GM21576 (cell line): ENCODE data around the gene CEMIP.

Source experiments
- ATAC-seq: cut with Tn5 transposase; IDR thresholded peaks from one replicate; pipeline ENCODE4 v1.9.1; 2021; ENCODE audit warnings: mild to moderate bottlenecking, moderate library complexity; ENCODE audit not compliant: unreplicated experiment

The CEMIP gene

DNA sequence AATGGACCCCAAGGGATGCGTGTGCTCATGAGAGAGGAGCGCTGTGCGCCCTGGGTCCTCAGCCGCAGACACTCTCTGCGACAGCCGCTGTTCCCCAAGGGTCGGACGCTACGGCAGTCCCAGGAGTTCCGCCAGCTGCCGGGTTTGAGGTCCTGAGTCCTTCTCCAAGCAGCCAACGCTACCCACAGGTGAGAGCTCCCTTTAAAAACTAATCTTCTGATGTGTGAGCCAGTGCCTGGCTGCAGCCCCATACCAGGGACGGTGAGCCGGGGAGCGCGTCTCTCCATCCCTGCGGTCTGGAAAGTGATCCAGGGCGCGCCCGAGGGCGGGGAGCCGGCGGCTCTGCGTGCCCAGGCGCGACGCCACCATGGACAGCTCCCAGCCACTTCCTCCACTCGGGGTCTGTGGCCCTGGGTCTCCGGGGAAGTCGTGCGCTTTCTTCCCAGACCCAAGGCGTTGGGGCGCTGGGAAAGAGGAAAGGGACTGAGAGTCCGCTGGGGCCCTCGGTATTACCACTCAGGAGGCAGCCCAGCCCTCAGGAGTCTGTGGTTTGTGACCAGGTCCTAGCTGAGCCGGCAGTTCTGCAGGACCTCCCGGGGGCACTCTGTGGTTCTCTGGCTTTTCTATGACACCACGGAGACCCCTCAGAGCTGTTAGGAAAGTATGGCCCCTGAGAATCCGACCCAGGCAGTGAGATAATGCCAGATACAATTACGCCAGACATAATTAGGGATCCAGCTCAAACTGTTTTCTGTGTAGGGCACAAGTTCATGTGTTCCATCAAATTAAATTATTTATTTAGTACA, 1.4 kb downstream of the CEMIP start:
- ATAC-seq, result no peak

DNA sequence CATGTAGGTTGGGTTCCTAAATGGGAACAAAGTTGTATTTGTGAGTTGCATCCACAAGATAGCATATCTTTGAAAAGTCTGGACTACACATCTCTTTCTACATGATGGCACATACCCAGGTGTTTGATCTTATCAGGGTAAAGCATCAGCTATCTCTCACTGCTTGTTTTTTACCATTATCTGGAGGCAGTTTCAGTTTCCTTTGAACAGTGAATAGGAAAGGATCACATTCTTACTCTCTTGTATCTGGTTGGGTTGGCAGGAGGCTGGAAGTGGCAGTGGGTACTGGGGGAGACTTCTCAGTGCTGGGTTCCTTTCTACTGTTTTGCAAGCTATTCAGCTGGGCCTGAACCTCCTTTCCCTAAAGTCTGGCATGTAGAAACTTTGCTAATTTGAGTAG, 4.1 kb downstream of the CEMIP start:
- ATAC-seq, result no peak

DNA sequence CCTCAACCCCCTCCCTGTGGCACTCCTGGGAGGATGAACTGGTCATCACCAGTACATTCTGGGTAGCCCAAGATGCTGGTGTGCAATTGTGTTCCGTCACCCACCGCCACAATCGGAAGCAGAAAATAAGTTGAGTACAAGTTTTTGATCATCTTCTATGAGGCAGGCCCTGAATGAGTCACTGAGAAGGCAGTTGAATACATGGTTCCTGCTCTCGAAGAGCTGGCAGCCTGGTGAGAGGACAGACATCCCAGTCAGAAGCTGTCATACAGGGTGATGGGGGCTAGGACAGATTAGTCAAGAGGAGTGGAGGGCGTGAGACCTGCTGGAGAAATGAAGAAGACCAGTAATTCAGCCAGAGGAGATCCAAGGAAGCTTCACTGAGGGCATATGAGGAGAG, 6.2 kb downstream of the CEMIP start:
- ATAC-seq, result no peak

DNA sequence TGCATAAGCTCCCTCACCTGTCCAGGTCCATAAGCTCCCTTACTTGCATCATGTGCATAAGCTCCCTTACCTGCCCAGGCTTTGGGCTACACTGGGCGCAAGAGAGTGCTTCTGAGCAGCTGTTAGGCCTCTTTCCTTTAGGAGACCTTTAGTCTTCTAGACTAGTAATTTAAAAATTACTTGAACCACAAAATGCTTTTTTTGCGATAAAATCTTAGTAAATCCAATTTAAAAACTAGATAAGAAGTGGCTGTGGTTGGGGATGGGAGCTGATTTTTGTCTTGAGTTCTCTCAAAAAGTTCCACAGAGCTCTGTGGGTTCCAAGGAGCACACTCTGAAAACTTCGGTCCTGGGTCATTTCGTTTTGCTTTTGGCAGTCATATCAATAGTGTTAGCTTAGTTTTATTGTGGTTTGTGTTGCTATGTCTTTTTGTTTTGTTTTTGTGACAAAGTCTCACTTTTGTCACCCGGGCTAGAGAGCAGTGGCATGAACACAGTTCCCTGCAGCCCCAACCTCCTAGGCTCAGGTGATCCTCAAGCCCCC, 6.7 kb downstream of the CEMIP start:
- no peak for ATAC-seq

DNA sequence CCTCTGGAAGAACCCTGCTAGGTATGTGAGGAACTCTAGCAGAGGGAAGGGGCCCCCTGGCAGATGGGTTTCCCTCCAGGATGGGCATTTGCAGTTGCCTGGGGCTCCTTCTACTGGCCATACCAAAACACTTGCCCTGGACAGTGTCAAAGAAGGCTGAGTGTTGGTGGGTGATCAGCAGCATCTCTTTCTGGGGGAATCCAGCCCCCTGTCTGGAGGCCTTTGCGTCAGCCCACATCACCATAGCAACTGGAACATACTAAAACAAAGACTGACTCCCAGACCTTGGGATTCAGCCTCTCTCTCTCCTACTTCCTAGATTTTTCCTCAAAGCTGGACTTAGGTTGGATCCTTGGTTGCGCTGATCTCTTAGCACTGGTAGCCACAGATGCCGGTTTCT, 8.1 kb downstream of the CEMIP start:
- no peak for ATAC-seq

DNA sequence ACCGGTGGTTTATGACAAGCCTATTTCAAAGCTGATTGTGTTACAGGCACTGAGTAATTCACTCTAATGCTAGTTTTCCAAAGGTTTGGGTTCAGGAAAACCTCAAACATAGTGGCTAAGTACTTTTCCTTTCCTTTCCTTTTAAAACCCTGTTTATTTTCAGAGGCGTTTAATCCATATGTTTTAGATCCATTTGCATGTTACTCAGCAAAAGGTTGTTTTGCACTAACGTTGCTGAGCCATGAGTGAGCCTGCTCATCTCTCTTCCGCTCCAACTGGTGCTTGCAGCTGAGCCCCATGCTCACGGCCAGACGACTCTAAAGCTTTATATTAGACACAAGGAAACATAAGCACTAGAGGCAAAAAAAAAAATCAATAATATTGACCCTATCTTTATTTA, 9.4 kb downstream of the CEMIP start:
- ATAC-seq, result no peak

DNA sequence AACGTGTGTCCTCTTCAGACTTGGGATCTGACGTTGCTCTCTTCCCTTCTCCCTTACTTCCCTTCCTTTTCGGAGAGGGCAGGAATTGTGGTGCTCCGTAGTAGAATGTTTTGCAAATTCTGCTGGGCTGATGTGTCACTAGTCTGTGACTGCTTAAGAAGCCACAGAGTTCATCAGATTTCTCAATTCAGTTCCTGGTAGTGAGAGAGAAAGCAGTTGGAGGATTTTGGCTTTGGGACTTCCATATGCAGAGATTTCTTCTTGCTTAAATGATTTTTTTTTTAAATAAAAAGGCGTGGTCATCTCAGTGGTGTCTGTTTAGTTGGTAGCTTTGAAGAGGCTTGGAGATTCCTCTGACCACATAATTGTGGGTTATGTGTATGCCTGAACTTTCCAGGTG, 10.1 kb downstream of the CEMIP start:
- ATAC-seq, result no peak

DNA sequence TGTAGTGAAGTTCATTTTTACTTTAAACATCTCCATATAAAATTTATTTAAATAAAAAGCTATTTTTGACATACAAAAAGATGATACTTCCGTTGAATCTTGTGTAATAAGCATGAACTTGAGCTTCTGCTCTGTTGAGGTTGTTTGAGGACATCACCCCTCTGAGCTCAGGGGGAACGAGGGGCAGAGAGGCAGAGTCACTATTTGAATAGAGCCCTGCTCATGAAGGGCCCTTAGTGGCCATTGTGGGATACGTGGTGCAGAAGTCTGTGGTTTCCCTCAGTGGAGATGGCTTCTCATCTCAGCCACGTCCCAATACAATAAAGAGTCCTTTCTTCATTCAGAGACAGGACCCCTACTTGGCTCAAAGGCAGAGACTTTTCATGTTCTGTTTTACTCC, 10.6 kb downstream of the CEMIP start:
- no peak for ATAC-seq

DNA sequence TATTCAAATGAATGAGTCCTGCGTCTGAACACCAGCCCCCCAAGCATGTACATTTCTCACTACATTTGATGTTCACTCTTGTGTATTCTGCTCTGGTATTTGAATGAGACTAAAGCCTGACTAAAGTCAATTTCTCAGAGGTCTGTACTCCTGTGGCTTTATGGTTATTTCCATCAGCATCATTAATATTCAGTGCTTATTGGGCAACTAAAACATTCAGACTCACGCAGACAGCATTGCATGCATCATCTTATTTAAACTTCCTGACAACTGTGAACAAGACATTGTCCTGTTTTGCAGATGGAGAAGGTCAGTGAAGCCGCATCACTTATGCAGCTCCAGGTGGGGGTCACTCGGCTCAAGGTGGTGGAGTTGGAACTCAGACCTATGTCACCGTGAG, 11.1 kb downstream of the CEMIP start:
- no peak for ATAC-seq

DNA sequence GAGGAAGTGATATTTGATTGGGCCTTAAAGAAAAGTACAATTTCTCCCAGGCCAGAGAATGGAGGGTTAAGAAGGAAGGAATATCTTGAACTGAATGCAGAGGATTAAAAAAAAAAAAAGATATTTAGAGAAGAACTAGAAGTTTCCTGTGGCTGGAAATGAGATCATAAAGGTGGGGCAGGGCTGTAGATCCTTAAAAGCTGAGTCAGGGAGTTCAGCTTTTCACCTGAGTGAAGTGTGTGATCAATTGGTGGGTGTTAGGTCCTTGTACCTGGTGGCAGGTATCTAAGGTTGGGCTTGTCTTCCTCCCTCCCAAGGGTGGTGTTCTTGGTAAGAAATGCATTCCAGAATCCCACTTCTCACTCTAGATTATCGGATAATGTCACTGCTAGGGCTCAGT, 11.8 kb downstream of the CEMIP start:
- ATAC-seq, result no peak

DNA sequence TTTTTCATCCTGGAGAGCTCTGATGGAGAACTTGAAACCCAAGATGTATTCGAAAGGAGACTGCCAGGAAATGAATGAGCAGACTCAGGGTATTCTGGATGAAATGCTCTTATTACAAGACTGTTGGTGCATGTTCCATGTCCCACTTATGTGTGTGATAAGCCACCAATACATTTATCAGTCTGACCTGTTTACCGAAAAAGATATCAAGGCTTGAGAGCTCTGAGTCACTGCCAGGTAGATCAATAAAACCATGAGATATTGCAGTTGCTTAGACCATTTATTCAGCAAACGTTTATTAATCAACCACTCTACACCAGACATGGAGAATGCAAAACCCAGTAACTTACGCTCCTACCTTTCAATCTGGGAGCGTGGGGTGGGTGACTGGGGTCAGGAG, 17.2 kb downstream of the CEMIP start:
- ATAC-seq, result no peak

DNA sequence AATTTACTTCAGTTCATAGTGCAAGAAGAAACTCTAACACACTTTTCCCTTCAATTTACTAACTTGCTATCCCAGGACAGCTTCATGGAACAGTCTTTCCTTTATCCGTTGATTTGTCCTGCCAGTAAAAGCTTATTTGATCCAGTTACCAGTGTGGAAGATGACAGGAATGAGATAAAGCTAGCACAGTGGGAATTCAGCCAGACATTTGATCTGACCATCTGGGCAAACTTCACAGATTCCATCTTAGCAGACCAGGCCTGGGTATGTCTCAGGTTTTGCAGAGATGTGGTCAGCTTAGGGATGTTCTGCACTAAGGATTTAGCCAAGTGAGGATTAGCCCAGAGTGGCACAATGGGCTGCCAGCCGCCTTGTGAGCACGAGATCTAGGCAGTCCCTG, 19.7 kb downstream of the CEMIP start:
- no peak for ATAC-seq

DNA sequence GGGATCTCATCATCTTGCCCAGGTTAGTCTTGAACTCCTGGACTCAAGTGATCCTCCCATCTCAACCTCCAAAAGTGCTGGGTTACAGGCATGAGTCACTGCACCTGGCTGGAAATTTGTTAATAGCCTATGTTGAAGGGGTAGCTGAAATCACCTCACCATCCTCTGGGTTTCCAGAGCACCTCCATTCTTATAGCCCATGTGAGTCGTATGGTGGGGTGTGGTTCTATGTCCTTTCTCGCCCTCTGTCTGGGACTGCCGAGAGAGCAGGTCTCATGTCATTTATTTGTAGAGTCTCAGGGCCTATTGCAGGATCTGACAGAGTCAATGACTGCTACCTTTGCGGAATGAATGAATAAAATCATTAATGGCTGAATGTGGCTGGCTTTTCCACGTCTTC, 20.9 kb downstream of the CEMIP start:
- no peak for ATAC-seq

DNA sequence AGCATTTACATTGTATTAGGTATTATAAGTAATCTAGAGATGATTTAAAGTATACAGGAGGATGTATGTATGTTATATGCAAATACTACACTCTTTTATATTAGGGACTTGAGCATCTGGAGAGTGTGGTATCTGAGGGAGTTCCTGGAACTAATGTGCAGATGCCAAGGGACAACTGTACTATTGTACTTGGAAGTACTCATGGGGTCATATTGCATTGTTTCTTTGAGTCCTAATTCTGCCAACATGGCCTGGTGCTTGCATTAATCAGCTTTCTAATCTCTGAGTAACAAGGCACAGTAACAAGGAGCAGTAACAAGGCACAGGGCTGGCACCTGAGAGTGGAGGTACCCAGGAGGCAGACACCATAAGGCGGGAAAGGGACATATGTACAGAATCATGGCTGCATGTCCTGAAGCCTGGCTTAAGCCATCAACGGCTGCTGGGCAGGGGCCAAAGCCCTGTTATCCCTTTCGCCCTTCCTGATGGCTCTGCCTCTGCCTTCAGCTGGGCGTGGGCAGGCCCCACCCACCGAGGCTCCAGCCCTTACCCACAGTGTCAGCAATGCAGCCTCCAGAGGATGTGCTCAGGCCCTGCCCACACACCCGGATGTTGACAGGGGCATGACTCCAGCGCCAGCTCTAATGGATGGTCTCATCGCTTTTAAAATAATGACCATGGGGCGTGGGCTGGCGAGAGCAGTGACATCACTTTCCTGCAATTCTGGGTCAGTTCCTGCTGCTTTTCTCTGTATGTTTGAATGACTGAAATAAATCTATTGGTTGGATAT, 22.9 kb downstream of the CEMIP start:
- no peak for ATAC-seq

DNA sequence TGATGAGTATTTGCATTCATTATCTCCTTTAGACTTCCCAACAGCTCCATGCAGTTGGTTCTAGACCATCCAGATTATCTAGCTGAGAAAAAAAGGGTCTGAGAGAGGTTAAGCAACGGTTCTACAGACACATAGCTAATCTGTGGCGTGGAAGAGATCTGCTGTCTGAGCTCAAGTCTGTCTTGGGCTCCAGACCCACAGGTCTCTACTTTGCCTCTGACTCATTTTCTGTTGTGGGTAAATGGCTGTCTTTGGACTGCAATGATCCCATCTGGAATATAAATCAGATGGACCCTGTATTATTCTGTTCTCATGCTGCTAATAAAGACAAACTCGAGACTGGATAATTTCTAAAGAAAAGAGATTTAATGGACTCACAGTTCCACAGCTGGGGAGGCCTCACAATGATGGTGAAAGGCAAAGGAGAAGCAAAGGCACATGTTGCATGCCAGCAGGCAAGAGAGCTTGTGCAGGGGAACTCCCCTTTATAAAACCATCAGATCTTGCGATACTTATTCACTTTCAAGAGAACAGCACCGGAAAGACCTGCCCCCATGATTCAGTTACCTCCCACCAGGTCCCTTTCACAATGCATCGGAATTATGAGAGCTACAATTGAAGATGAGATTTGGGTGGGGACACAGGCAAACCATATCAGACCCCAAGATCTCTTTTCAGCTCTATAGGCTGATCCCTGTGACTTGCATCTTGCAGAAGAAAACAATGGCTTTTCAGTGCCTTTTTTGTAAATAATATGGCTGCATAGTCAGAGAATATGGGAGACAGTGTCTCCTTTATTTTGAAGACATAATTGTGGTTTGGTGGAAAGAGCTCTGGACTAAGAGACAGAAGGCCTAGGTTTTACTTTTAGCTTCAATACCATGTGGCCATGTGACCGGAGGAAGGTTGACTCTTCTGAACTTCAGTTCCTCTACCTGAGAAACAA, 24.7 kb downstream of the CEMIP start:
- ATAC-seq, result no peak

DNA sequence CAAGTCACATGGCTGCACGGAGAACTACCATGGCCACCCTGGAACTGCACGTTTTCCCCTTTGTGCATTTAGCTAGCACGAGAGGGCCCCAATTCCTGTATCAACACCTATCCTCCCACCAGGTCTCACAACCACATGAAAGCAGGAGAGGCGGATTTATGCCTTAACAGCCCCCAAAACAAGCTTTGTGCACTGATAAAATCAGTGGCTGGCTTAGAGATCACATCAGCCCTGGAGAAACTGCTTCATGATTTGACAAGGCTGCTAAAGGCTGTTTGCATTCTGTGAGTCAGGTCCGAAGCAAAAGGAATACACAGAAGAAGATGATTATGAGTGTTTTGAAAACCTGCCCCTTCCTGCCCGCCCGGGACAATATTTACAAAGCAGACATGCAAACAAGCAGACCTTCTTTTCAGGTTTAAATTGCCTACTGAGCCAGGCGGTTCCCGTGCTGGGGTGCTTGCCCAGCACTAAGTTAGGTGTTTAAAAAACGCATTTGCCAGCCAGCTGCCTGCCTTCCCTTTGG, 25.9 kb downstream of the CEMIP start:
- ATAC-seq, result no peak

DNA sequence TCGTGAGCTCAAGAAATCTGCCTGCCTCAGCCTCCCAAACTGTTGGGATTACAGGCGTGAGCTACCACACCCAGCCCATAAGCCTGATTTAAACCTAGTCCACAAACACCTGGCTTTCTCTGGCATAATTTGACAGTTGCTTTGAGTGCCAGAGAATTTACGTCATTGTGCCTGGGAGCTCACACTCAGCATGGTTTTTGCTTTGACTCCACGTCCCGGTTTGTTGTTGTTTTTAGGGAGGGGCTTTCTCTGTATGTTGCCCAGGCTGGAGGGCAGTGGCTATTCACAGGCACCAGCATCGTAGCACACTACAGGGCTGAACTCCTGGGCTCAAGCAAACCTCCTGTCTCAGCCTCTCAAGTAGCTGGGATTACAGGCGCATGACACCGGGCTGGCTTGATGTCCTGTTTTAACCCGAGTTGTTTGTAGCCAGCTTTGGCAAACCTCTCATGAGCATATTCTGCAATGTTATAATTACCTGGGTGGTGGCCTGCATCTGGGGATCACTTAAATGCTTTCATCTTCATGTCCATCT, 32.7 kb downstream of the CEMIP start:
- ATAC-seq, result no peak

DNA sequence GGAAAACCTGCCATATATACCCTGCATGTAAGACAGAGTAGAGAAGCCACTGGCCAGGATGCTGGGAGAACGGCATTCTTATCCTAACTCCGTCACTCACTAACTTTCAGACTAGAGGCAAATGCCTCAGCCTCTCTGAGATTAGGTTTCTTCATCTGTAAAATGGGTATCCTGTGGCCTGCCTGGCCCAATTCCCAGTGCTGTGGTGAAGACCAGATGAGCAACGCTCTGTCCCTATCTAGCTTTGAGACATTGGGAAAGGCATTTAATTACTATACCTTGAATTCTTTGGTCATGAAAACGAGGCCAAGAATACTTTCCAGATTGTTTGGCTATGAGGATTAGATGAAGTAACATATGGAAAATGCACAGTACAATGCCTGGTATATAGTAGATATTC, 35.9 kb downstream of the CEMIP start:
- no peak for ATAC-seq

DNA sequence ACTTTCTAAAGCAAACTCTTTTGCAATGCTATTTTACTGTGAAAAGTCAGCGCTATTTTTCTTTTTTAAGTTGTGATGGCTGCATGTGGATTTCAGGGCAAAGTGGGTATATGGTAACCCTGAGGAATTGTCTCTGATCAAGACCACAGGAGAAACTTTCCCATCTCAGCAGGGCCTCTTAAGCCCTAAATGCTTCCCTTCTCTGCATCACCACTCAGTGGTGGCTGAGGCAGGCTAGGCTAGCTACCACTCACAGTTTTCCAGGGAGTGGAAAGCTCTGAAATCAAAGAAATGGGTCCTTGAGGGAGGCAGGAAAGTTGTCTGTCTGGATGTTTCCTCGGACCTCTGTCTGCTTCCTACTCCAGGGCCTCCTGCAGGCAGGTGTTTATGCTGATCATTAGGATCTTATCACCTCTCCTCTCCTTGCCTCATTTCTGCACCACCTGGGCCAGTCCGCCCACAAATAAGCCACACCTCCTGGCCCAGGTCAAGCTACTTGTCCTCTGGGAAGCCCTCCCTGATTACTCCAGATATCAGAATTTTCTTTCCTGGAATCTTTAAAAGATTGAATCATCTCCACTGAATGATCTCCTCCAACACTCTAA, 37.0 kb downstream of the CEMIP start:
- no peak for ATAC-seq

DNA sequence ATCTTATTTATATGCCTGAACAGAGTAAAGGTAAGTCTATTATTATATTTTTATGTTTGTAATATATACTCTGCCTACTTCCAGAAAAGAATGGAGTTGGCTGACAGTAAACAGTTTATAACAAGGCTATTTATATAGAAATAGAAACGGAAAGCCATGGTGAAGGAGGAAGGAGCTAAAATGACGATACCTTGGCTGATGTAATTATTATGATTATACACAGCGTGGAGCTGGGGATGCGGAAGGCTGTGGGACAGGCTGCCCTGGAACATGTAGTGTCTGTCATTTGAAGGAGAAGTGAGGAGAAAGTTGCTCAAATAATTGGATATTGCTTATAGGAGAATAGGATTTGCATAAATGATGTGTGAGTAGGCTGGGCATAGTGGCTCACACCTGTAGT, 37.8 kb downstream of the CEMIP start:
- ATAC-seq, result no peak
